Mesodermal cell (in vitro differentiated cells): ENCODE data around the gene FAM76B. TPM values are rescaled to one million over a fixed set of nuclear protein-coding genes. Genes with fewer than 3 reads are reported as not detected.

Experiments used
- H3K27ac ChIP-seq: 2 replicates; pipeline ENCODE4 v1.7.0; 2013; ENCODE audit warnings: mild to moderate bottlenecking, low read depth, low read length, moderate library complexity; ENCODE audit not compliant: severe bottlenecking
- H3K36me3 ChIP-seq: 2 replicates; pipeline ENCODE4 v1.7.1; 2013; ENCODE audit warnings: mild to moderate bottlenecking, low read length, moderate library complexity; ENCODE audit not compliant: control insufficient read depth, insufficient read depth
- H3K4me1 ChIP-seq: one replicate; pipeline ENCODE4 v1.7.1; 2013; ENCODE audit warnings: mild to moderate bottlenecking, low read length; ENCODE audit not compliant: insufficient read depth, control insufficient read depth, poor library complexity, severe bottlenecking
- H3K4me3 ChIP-seq: 2 replicates; pipeline ENCODE4 v1.7.0; 2013; ENCODE audit warnings: low read length, control low read depth, mild to moderate bottlenecking; ENCODE audit not compliant: insufficient read depth, poor library complexity, severe bottlenecking; ENCODE audit errors: extremely low read depth
- H3K9me3 ChIP-seq: 2 replicates; pipeline ENCODE4 v1.7.1; 2013; ENCODE audit warnings: mild to moderate bottlenecking, low read length, moderate library complexity; ENCODE audit not compliant: control insufficient read depth
- WGBS, 2 experiments: methylation state at CpG; one replicate each; pipeline ENCODE4 v1.1.5; 2013; ENCODE audit warnings: missing lambda C conversion rate in 2 of 2; ENCODE audit not compliant: insufficient coverage in 2 of 2; 5-methylcytosine and 5-hydroxymethylcytosine counted together
- polyA plus RNA-seq, 2 experiments: library from polyadenylated mRNA; stranded (reverse); fragments of 50-300 nt; gene quantifications; one replicate each; pipeline ENCODE4 v1.2.3, GENCODE V29; 2013

Gene FAM76B
- polyA plus RNA-seq (2013, experiment 1 of 2) = 31.6 TPM
- 34.8 TPM for polyA plus RNA-seq (2013, experiment 2 of 2)

DNA sequence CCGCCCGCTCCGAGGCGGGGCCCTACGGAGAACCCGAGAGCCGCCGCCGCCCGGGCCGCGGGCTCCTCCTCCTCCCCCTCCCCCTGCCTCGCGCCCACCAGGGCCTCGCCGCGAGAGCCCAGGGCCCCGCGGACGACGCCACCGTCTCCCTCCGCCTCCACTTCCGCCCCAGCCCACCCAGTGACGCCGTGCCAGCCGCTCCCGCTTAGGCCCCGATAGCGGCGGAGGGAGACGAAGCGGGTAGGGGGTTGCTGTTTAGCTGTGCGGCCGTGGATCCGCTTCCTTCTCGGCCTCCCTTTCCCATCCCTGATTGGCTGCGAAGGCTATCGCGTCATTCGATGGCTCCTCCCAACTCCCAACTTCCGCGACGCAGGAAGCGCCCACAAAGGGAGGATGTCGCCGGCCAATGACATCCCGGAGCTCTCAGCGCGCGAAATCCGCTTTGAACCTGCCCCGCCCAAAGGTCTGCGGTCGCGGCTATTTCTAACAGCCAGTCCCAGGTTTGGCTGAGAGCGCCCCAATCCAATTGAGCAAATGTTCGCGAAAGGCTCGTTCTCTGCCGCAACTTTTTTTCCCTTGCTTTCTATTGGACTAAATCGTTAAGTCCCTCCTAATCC lies at the start of gene FAM76B:
Gene FAM76B, minus strand, starts transcription at position 277 of the 617 bp plus-strand sequence. CDS start 304 bp downstream, outside the sequence.
- Histone ChIP-seq H3K9me3 (no peaks in the 10 kb centered on the region), H3K36me3 (peaks cover 28% of the 10 kb centered on the region)

DNA sequence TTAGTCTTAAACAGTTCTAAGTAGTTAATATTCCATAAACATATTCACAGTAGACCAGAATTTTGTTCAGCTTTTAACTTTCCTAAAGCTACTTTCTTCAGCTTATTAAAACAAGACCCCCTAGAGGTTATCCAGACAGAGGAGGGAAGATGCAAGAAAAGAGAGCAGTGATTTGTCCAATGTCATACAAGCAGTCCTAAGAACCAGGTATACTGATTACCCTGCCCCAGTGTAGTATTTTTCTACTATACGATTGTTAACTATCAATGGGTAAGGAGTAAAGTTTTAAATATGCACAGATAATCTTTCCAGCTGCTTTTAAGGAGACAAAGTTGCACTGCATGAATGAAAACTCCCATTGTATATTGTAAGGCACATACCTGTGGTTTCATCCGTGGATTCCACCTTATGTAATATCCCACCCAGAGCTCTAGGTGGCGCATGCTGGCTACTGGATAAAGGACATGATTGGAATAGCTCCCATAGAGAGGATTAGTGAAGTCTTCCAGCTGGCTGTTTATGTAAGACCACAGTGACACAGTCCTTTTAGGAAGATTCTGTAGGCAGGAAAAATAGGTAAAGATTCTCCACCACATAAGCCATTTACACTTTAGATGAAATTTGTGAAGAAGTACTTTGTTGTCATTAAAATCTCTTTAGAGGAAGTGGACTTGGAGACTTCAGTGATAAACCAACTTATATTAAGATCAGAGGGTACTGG lies 46.3 kb upstream of the FAM76B start:
- Histone ChIP-seq H3K9me3 (no peaks in the 10 kb centered on the region), H3K4me3 (no peak overlapping the region), H3K36me3 (peaks cover 64% of the 10 kb centered on the region), H3K4me1 (no peaks in the 10 kb centered on the region), H3K27ac (no peak overlapping the region)
- no CpG with 5 or more reads among the region's 3 CpGs for WGBS, 2 experiments

More for the DNA sequence above, at the start of gene FAM76B:
- peak within 1 kb of the TSS; percentile 99 for H3K27ac ChIP-seq
- H3K4me1 ChIP-seq = no peaks in the 10 kb centered on the region
- 0% methylated on average over 33 to 38 of the region's 62 CpGs for WGBS, 2 experiments
- peak within 1 kb of the TSS; percentile 98 for H3K4me3 ChIP-seq

- H3K9me3 ChIP-seq = no peaks in the 10 kb centered on the region
- H3K36me3 ChIP-seq = peaks cover 68% of the 10 kb centered on the region
- H3K4me3 ChIP-seq = no peak overlapping the region
- H3K4me1 ChIP-seq = no peaks in the 10 kb centered on the region
- 100% methylated on average over 1 of the region's 3 CpGs; no CpG with 5 or more reads in 1 of the 2 experiments for WGBS, 2 experiments
- H3K27ac ChIP-seq = no peak overlapping the region
These were observed 45.8 kb upstream of the FAM76B start for GRCh38 chr11:95835351-95835750.

DNA sequence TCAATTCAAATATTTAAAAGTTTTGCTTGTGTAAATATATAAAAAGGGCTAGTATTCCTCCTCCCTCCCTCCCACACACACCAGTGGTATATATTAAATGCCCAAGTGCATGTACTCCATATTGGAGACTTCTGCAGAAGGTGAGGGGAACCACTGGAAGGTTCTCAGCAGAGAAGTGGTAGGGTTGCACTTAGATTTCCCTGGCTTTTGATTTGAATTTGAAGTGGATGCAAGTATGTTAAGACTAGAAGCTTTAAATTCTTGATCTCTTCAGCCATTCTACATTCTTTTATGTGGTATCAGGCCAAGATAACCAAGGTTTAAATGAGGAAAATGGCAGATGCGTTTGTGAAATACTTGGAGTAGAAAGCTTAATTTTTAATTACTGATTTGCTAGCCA lies 43.8 kb upstream of the FAM76B start:
- Histone ChIP-seq H3K27ac (no peak overlapping the region), H3K4me1 (no peaks in the 10 kb centered on the region), H3K9me3 (no peaks in the 10 kb centered on the region), H3K36me3 (peaks cover 69% of the 10 kb centered on the region), H3K4me3 (no peak overlapping the region)
- WGBS, 2 experiments = no CpG with 5 or more reads among the region's 1 CpG

DNA sequence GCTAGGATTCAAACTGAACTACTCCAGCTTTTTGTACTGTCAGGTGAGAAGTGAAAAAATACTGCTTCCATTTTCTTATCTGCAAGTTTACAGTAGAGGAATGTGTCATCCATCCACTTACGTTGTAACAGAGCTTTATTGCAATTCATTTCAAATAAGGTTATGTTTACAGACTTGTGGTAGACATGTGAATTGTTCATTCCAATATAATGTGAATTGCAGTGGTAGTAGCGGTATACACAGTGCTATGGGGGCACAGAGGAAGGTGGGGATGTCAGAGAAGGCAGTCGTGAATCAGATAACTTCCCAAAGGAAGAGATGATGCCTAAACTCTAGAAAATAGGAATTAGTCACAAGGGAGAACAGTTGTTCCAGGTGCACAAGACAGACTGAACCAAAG lies 43.2 kb upstream of the FAM76B start:
- H3K4me1 ChIP-seq = no peaks in the 10 kb centered on the region
- no peak overlapping the region for H3K4me3 ChIP-seq
- 100% methylated on average over 2 to 3 of the region's 3 CpGs for WGBS, 2 experiments
- peaks cover 64% of the 10 kb centered on the region for H3K36me3 ChIP-seq
- no peaks in the 10 kb centered on the region for H3K9me3 ChIP-seq
- H3K27ac ChIP-seq = no peak overlapping the region

- no peak overlapping the region for H3K4me3 ChIP-seq
- H3K9me3 ChIP-seq = no peaks in the 10 kb centered on the region
- H3K4me1 ChIP-seq = no peaks in the 10 kb centered on the region
- WGBS, 2 experiments = no CpG with 5 or more reads among the region's 2 CpGs
- peaks cover 70% of the 10 kb centered on the region for H3K36me3 ChIP-seq
- peak overlapping the region; percentile 68 for H3K27ac ChIP-seq
These were observed 41.8 kb upstream of the FAM76B start for GRCh38 chr11:95831198-95831883.

- no peaks in the 10 kb centered on the region for H3K9me3 ChIP-seq
- H3K4me1 ChIP-seq = no peaks in the 10 kb centered on the region
- peaks cover 66% of the 10 kb centered on the region for H3K36me3 ChIP-seq
- H3K27ac ChIP-seq = no peak overlapping the region
- H3K4me3 ChIP-seq = no peak overlapping the region
- WGBS, 2 experiments = no CpG with 5 or more reads among the region's 1 CpG
These were observed 40.1 kb upstream of the FAM76B start for GRCh38 chr11:95829580-95830259.

- H3K27ac ChIP-seq = no peak overlapping the region
- H3K9me3 ChIP-seq = no peaks in the 10 kb centered on the region
- 100% methylated on average over 1 of the region's 4 CpGs for WGBS, 2 experiments
- peaks cover 63% of the 10 kb centered on the region for H3K36me3 ChIP-seq
- no peaks in the 10 kb centered on the region for H3K4me1 ChIP-seq
- H3K4me3 ChIP-seq = no peak overlapping the region
These were observed 38.1 kb upstream of the FAM76B start for GRCh38 chr11:95827696-95828095.

- H3K4me3 ChIP-seq = no peak overlapping the region
- 71% methylated on average over 1 of the region's 2 CpGs; no CpG with 5 or more reads in 1 of the 2 experiments for WGBS, 2 experiments
- no peak overlapping the region for H3K27ac ChIP-seq
- H3K36me3 ChIP-seq = peaks cover 58% of the 10 kb centered on the region
- no peaks in the 10 kb centered on the region for H3K4me1 ChIP-seq
- H3K9me3 ChIP-seq = no peaks in the 10 kb centered on the region
These were observed 32.1 kb upstream of the FAM76B start for GRCh38 chr11:95821640-95822039.

DNA sequence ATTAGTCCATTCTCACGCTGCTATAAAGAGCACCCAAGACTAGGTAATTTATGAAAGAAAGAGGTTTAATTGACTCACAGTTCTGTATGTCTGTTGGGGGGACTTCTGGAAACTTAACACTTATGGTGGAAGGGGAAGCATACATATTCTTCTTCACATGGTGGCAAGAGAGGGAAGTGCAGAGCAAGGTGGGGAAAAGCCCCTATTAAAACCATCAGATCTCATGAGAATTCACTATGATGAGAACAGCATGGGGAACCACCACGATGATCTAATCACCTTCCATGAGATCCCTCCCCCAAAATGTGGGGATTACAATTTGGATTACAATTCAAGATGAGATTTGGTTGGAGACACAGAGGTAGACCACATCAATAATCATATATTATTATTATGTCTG lies 26.5 kb upstream of the FAM76B start:
- Histone ChIP-seq H3K4me3 (no peak overlapping the region), H3K36me3 (peaks cover 46% of the 10 kb centered on the region), H3K27ac (no peak overlapping the region), H3K4me1 (no peaks in the 10 kb centered on the region), H3K9me3 (no peaks in the 10 kb centered on the region)
- WGBS, 2 experiments = 100% methylated on average over 1 of the region's 2 CpGs; no CpG with 5 or more reads in 1 of the 2 experiments
